NCI-H1092 treated with DMSO at 0.1 percent for 48 hours (cell line): ENCODE results near the gene BCL2A1.
"Not testable (repeated sequence)": the region's sequence is repeated elsewhere in the genome, so short reads cannot be mapped to it uniquely, and the experiment has no call there.

Experiments used
- DNase-seq: peaks from one replicate; lab custom pipeline; 2025; lab: John Stamatoyannopoulos, UW

Gene BCL2A1

GRCh38 chr15:79970624-79971434 lies at the start of gene BCL2A1:
Gene BCL2A1, minus strand, starts transcription at chr15:79971196. Its CDS starts 77 bp downstream, at chr15:79971119.
- DNase-seq: no peak

DNA sequence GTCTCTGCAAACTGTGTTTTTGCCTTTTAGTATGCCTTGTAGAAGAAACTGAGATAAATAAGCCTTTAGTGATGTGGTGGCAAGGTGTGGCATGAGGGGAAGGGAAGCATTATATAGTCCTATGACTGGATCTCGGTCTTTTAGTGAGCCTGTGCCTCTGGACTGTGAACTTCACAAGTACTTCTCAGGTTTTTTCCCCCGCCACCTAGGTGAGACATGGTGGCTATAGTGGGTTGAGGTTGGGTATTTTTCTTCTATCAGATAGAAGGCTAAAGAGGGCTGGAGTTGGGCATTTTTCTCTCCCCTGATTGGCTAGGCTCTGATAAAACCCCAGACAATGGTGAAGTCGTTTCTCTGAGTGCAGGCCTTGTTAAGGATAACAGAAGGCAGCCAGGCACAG lies 49.7 kb upstream of the BCL2A1 start:
- no peak for DNase-seq

DNA sequence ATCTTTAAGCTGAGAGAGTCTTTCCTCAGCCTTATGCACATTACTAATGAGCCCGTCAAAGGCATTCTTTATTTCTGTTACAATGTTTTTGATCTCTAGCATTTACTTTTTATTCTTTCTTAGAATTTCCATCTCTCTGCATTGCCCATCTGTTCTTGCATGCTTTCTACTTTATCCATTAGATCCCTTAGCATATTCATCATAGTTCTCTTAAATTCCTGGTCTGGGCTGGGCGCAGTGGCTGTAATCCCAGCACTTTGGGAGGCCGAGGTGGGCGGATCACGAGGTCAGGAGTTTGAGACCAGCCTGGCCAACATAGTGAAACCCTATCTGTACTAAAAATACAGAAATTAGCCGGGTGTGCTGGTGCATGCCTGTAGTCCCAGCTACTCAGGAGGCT lies 49.2 kb upstream of the BCL2A1 start:
- not testable (repeated sequence) for DNase-seq

DNA sequence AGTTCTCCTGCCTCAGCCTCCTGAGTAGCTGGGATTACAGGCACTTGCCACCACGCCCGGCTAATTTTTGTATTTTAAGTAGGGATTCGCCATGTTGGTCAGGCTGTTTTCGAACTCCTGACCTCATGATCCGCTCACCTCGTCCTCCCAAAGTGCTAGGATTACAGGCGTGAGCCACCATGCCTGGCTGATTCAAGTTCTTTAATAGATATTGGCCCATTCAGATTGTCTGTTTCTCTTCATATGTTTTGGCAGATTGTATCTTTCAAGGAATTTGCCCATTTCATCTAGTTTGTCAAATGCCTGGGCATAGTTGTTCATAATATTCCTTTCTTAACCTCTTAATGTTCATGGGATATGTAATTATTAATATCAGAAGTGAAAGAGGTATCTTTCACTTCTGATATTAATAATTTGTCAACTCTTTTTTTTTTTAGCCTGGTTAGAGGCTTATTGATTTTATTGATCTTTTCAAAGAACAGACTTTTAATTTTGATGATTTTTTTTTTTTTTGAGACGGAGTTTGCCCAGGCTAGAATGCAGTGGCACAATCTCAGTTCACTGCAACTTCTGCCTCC lies 48.3 kb upstream of the BCL2A1 start:
- DNase-seq: no peak

DNA sequence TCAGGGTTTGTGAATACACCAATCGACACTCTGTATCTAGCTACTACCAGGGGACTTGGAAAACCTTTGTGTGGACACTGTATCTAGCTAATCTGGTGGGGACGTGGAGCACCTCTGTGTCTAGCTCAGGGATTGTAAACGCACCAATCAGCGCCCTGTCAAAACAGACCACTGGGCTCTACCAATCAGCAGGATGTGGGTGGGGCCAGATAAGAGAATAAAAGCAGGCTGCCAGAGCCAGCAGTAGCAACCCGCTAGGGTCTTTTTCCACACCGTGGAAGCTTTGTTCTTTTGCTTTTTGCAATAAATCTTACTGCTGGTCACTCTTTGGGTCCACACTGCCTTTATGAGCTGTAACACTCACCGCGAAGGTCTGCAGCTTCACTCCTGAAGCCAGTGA lies 46.1 kb upstream of the BCL2A1 start:
- not testable (repeated sequence) for DNase-seq

DNA sequence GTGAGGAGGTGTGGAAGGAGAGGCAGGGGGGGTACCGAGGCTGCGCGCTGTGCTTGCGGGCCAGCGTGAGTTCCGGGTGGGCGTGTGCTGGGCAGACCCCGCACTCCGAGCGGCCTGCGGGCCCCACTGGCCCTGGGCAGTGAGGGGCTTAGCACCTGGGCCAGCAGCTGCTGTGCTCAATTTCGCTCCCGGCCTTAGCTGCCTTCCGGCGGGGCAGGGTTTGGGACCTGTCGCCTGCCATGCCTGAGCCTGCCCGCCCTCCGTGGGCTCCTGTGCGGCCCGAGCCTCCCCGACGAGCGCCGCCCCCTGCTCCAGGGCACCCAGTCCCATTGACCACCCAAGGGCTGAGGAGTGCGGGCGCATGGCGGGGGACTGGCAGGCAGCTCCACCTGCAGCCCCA lies 45.5 kb upstream of the BCL2A1 start:
- DNase-seq: not testable (repeated sequence)

GRCh38 chr15:80015156-80015555 lies 44.2 kb upstream of the BCL2A1 start:
- DNase-seq: no peak

DNA sequence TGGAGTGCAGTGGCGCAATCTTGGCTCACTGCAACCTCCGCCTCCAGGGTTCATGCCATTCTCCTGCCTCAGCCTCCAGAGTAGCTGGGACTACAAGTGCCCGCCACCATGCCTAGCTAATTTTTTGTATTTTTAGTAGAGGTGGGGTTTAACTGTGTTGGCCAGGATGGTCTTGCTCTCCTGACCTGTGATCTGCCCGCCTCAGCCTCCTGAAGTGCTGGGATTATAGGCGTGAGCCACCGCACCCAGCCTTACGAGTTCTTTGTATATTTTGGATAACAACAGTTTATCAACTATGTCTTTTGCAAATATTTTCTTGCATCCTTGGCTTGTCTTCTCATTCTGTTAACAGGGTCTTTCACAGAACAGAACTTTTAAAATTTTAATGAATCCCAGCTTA lies 43.2 kb upstream of the BCL2A1 start:
- not testable (repeated sequence) for DNase-seq

- no peak for DNase-seq
Measured at GRCh38 chr15:80012060-80012726, 41.2 kb upstream of the BCL2A1 start.

- DNase-seq: no peak
Measured at GRCh38 chr15:80011596-80011995, 40.6 kb upstream of the BCL2A1 start.

GRCh38 chr15:80011041-80011523 lies 40.1 kb upstream of the BCL2A1 start:
- not testable (repeated sequence) for DNase-seq

GRCh38 chr15:80010131-80010673 lies 39.2 kb upstream of the BCL2A1 start:
- peak; percentile 79 for DNase-seq

DNA sequence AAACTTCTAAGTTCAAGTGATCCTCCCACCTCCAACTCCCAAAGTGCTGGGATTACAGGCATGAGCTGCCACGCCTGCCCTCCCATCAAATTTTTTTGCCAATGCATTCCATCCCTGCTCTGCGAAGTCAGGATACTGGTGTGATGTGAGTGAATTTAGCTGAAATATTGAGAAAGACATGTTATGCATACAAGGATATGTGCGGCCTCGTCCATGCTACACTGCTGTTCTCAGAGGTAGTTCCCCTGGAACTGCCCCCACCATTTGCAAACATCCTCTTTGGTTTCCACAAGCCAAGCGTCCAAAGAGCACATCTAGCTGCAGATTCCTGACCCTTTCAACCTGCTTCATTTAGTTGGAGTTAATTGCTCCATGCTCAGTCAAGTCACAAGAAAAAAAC lies 36.5 kb upstream of the BCL2A1 start:
- DNase-seq: no peak

GRCh38 chr15:80006946-80007345 lies 36.0 kb upstream of the BCL2A1 start:
- DNase-seq: no peak

DNA sequence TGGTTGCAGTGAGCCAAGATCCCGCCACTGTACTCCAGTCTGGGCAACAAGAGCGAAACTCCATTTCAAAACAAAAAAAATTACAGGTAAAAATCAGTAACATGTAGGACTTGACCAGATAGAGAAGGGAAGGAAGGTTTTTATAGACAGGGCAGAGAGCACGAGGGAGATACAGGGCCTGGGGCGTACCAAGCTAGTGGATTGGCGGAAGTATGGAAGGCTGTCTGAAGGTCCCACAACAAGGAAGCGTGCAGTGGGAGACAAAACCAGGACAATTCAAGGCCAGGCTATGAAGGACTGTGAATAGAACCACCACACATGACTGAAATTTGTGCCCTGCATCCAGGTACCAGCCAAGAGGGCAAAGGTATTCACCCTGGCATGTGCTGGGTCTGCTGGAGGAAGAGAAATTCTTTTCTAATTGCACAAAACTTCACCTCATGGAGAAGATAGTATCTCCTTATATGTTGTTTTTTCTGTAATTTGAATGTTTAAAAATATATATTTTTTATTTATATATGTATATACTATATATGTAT lies 33.0 kb upstream of the BCL2A1 start:
- no peak for DNase-seq

GRCh38 chr15:80003171-80003570 lies 32.2 kb upstream of the BCL2A1 start:
- DNase-seq: no peak

DNA sequence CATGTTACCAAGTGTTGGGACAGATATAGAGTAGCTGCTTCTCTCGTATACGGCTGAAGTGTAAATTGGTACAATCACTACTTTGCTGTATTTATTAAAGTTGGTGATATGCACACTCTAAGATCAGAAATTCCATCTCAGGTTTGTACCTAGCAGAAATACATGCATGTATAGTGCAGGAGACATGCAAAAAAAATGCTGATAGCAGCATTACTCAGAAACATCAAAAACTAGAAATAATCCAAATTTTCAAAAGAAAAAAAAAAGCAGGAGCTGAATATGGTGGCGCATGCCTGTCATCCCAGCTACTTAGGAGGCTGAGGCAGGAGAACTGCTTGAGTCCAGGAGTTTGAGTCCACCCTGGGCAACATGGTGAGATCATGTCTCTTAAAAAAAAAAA lies 31.3 kb upstream of the BCL2A1 start:
- no peak for DNase-seq

GRCh38 chr15:79994615-79995014 lies 23.6 kb upstream of the BCL2A1 start:
- DNase-seq: no peak

DNA sequence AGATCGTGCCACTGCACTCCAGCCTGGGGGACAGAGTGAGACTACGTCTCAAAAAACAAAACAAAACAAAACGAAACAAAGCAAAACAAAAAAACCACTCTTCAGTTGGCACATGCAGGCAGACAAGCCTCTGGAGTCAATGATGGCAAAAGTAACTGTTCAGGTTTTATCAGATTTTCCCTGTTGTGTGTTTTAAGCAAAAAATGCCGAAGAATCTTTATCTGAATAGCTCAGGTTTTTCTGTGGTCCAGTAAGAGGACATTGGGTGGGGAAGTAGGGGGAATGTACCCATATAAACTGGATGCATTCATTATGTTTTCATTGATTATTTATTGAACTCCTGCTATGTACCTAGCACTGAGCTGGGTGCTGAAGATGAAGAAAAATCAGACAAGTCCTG lies 20.8 kb upstream of the BCL2A1 start:
- no peak for DNase-seq

GRCh38 chr15:79990997-79991334 lies 20.0 kb upstream of the BCL2A1 start:
- no peak for DNase-seq

DNA sequence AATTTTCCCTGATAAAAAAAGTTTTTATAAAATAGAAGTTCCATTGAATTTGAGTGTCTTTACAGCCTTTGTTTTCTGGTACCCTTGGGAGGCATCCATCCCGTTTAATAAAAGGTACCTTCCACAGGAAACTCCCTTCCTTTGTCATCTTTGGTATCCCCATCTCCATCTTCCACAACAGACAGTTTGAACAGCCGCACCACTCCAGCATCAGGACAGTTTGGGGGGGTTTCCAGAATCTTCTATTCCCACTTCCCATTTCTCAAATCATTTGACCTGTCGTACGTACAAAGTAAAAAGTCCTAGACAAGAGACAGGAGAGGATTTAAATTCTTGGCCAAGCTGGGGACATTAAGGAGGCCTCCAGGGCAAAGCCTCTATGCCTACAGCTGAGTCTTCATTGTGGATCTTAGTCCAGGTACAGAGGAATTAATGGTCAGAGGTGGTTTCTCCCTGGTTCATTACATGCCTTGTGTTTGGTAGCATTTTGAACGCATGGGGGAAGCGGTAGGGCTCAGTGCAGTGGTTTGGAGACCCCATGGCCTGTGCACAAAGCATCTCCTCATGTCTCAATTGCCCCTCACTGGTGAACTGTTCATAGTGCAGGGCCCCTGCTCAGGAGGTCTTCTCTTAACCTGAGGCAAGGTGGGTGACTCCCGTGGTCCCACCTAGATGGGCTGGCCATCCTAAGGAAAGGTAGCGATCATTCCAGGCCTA lies 19.4 kb upstream of the BCL2A1 start:
- DNase-seq: no peak

DNA sequence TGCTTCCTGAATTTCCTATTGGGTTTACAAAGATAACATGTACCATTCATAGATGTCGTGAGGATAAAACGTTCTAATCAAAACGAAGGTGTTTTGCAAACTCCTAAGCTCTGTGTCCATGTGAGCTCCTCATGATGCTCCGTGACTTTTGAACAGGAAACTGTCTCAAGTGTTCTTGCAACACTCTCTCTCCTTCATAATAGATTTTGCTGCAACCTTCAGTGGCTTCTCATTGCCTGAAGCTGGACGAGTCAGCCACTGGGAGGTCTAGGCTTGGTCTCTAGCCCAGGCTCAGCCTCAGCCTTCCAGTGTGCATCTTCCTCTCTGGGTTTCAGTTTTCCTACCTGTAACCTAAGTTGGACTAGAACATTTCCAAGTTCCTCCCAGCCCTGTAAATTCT lies 18.7 kb upstream of the BCL2A1 start:
- DNase-seq: no peak
